GM12878 (cell line): ENCODE measurements around the gene GNA15. TPM values are rescaled to one million over a fixed set of nuclear protein-coding genes. Genes with fewer than 3 reads are reported as not detected.

ENCODE experiments used
- ATAC-seq: fragments of 200-7000 bp; cut with Tn5 transposase; 3 replicates; pipeline ENCODE4 v1.9.1; 2020; ENCODE audit warnings: mild to moderate bottlenecking, moderate library complexity
- BruUV-seq: library from RNA; stranded (reverse); fragments of 400-500 nt; replicated peaks from 2 replicates; lab custom pipeline; 2021; lab: Mats Ljungman, UMichigan
- CTCF ChIA-PET: fragments of 300-600 bp; sonication (Branson Sonifier 250); formaldehyde crosslinking; extraction: SDS; loops from one replicate; lab custom pipeline; 2021; ENCODE audit warnings: inconsistent platforms; lab: Yijun Ruan, JAX
- POLR2A ChIA-PET: fragments of 350-600 bp; formaldehyde crosslinking; extraction: SDS; loops from one replicate; lab custom pipeline; 2021; ENCODE audit warnings: inconsistent platforms; lab: Charles Lee
- RAD21 ChIA-PET: fragments of 300-600 bp; sonication (Branson Sonifier 250); formaldehyde crosslinking; loops from one replicate; lab custom pipeline; 2023; ENCODE audit warnings: antibody characterized with exemption; ENCODE audit not compliant: unreplicated experiment; lab: Charles Lee
- SMC1A ChIA-PET: fragments of 300-600 bp; sonication (Branson Sonifier 250); formaldehyde crosslinking; loops from one replicate; lab custom pipeline; 2023; ENCODE audit not compliant: unreplicated experiment, uncharacterized antibody; lab: Charles Lee
- DNase-seq: peaks from one replicate; pipeline ENCODE4 v3.0.0-alpha.2; 2011; ENCODE audit warnings: low read depth, low spot score
- FAIRE-seq: peaks from 3 replicates; lab custom pipeline; 2011; peaks lifted over from hg19 to GRCh38; lab: Jason Lieb, UNC
- H2AFZ ChIP-seq: 2 replicates; pipeline ENCODE4 v1.6.0; 2011; ENCODE audit warnings: low read depth, low read length, control low read depth; ENCODE audit not compliant: control insufficient read depth
- H3K27ac ChIP-seq: 2 replicates; pipeline ENCODE4 v1.5.1; 2011; ENCODE audit warnings: control low read depth; ENCODE audit not compliant: control insufficient read depth, insufficient read depth
- H3K27me3 ChIP-seq, 2 experiments: replicated peaks in 1 of 2; 2 replicates each; pipeline versions ENCODE4 v1.6.0 to v1.6.1; 2011; ENCODE audit warnings: low read length in 1 of 2; ENCODE audit not compliant: control insufficient read depth in 2 of 2, insufficient read depth in 2 of 2
- H3K36me3 ChIP-seq, 2 experiments: 2 replicates each; pipeline ENCODE4 v1.5.1; 2011; ENCODE audit warnings: low read length in 1 of 2; ENCODE audit not compliant: control insufficient read depth in 2 of 2, insufficient read depth in 2 of 2
- H3K4me1 ChIP-seq: 2 replicates; pipeline ENCODE4 v1.6.1; 2011; ENCODE audit warnings: mild to moderate bottlenecking, low read length, moderate library complexity, mixed read lengths; ENCODE audit not compliant: control insufficient read depth, insufficient read depth
- H3K4me2 ChIP-seq: 2 replicates; pipeline ENCODE4 v1.6.0; 2011; ENCODE audit warnings: control low read depth; ENCODE audit not compliant: control insufficient read depth, insufficient read depth
- H3K4me3 ChIP-seq: fragments of 200-600 bp; sonication (generic); 2 replicates; pipeline ENCODE4 v1.5.1; 2016
- H3K79me2 ChIP-seq: 2 replicates; pipeline ENCODE4 v1.6.0; 2011; ENCODE audit warnings: low read length; ENCODE audit not compliant: control insufficient read depth, insufficient read depth
- H3K9ac ChIP-seq: 2 replicates; pipeline ENCODE4 v1.8.0; 2011; ENCODE audit warnings: low read length, control low read depth, mixed read lengths; ENCODE audit not compliant: control insufficient read depth, insufficient read depth
- H3K9me3 ChIP-seq: replicated peaks from 3 replicates; pipeline ENCODE4 v1.5.1; 2011; ENCODE audit warnings: mild to moderate bottlenecking, low read length; ENCODE audit not compliant: control insufficient read depth, insufficient read depth
- H4K20me1 ChIP-seq: 2 replicates; pipeline ENCODE4 v1.6.0; 2011; ENCODE audit not compliant: control insufficient read depth, insufficient read depth
- CHD2 ChIP-seq: IDR thresholded peaks from 2 replicates; pipeline ENCODE4 v1.6.1; 2011; ENCODE audit warnings: low read depth, low read length, improper control_type of control experiment, borderline replicate concordance
- CREB1 ChIP-seq: IDR thresholded peaks from 2 replicates; pipeline ENCODE4 v1.6.1; 2012; ENCODE audit warnings: low read depth, mild to moderate bottlenecking, inconsistent platforms
- MEF2A ChIP-seq: IDR thresholded peaks from 2 replicates; pipeline ENCODE4 v1.6.1; 2011; ENCODE audit warnings: low read depth, mild to moderate bottlenecking, low read length, moderate library complexity; ENCODE audit not compliant: insufficient read depth
- MTA3 ChIP-seq: IDR thresholded peaks from 2 replicates; pipeline ENCODE4 v1.6.1; 2012; ENCODE audit warnings: low read length, inconsistent platforms, borderline replicate concordance
- NKRF ChIP-seq: fragments of 450-650 bp; conservative IDR thresholded peaks from 2 replicates; pipeline ENCODE4 v1.6.1; 2017; ENCODE audit warnings: mild to moderate bottlenecking, moderate library complexity
- NR2C2 ChIP-seq: IDR thresholded peaks from 2 replicates; pipeline ENCODE4 v1.6.1; 2011; ENCODE audit warnings: borderline replicate concordance, low read depth; ENCODE audit not compliant: control insufficient read depth, insufficient read length
- NRF1 ChIP-seq: conservative IDR thresholded peaks from 2 replicates; pipeline ENCODE4 v1.6.1; 2011; ENCODE audit warnings: mild to moderate bottlenecking, low read depth, low read length, improper control_type of control experiment
- SMAD5 ChIP-seq: IDR thresholded peaks from 2 replicates; pipeline ENCODE4 v1.6.1; 2016; ENCODE audit warnings: antibody characterized with exemption, low read depth
- USF2 ChIP-seq: IDR thresholded peaks from 2 replicates; pipeline ENCODE4 v1.6.1; 2011; ENCODE audit warnings: low read depth, low read length, improper control_type of control experiment, borderline replicate concordance
- YY1 ChIP-seq: IDR thresholded peaks from 2 replicates; pipeline ENCODE4 v1.6.1; 2011; ENCODE audit warnings: low read depth, mild to moderate bottlenecking, low read length
- WGBS: methylation state at CpG from one replicate; pipeline ENCODE4 v1.1.6; 2016; ENCODE audit warnings: low lambda C conversion rate; ENCODE audit not compliant: insufficient replicate concordance, insufficient coverage; ENCODE audit errors: missing lambda C conversion rate; 5-methylcytosine and 5-hydroxymethylcytosine counted together
- in situ Hi-C: fragments of 300-500 bp; cut with MboI; formaldehyde crosslinking; loops from 9 replicates; pipeline ENCODE4 v1.14.3; 2018; ENCODE audit warnings: mixed read lengths
- intact Hi-C: fragments of 100-400 bp; cut with micrococcal nuclease; formaldehyde crosslinking; loops from one replicate; pipeline ENCODE4 v1.14.2; 2022; ENCODE audit not compliant: unreplicated experiment
- polyA plus RNA-seq, 11 experiments: library from polyadenylated mRNA; depleted of rRNA in 4 of 11; unstranded in 6 of 11; stranded (reverse) in 5 of 11; fragments of >200 nt; fragmentation: Nextera tagmentation in 4 of 11; fragmentation: Illumina TruSeq in 1 of 11; extraction: Ambion mirVana in 4 of 11; extraction: Trizol in 1 of 11; gene quantifications; 1 replicate in 1 of 11; 2 replicates in 10 of 11; pipeline versions ENCODE4 v1.2.1 to v1.2.3, GENCODE V29; 2011 to 2016; ENCODE audit warnings: inconsistent platforms in 2 of 11, missing spikeins in 2 of 11, low read depth in 1 of 11
- total RNA-seq, 4 experiments: library from RNA; depleted of rRNA in 3 of 4; stranded (reverse); fragments of >200 nt in 3 of 4; fragmentation: Illumina TruSeq in 1 of 4; extraction: Trizol in 1 of 4; gene quantifications; 2 replicates each; pipeline versions ENCODE4 v1.2.1 to v1.2.3, GENCODE V29; 2013 to 2021

GNA15 gene
- total and polyA plus RNA-seq, 10 of the 15 experiments (the other 5 are each of a cell fraction or from before 2014, with no cell fraction given): 0.42 to 18.0 (median 9.4) TPM

GRCh38 chr19:3138268-3138667, 2.4 kb downstream of the GNA15 start:
- no peak for ATAC-seq
- 70% methylated on average over 14 of the region's 15 CpGs for WGBS
- TF ChIP-seq SMAD5: no peak
- TF ChIP-seq MEF2A: no peak
- TF ChIP-seq CHD2: no peak
- TF ChIP-seq NR2C2: no peak
- TF ChIP-seq NRF1: no peak
- no peak for TF ChIP-seq YY1
- no peak for TF ChIP-seq USF2
- TF ChIP-seq CREB1: no peak
- TF ChIP-seq NKRF: no peak
- no peak for TF ChIP-seq MTA3
- in situ Hi-C loops: no loop called here
- Histone ChIP-seq H3K79me2 (peaks cover 15% of the 10 kb centered on the region), H3K4me2 (no peak overlapping the region), H3K4me3 (no peak overlapping the region), H2AFZ (no peak overlapping the region), H3K4me1 (peaks cover 19% of the 10 kb centered on the region), H3K9me3 (no peaks in the 10 kb centered on the region; the same call in 2 of the 3 replicates), H4K20me1 (no peaks in the 10 kb centered on the region), H3K27me3 (no peaks in the 10 kb centered on the region), H3K9ac (no peak overlapping the region), H3K36me3 (no peaks in the 10 kb centered on the region; a peak in 1 of 4 replicates), H3K27ac (no peak overlapping the region)
- ChIA-PET SMC1A (interaction anchor here (0.8 to 1.1 kb wide), 3 partner anchors 9 to 23 kb away, joined by 3 to 4 read pairs (median 4); no protein-coding TSS in a partner anchor), POLR2A (interaction anchor here (0.8 kb wide), 1 partner anchor 351 kb away, joined by 3 read pairs; no protein-coding TSS in a partner anchor), CTCF (interaction anchor here (1.0 to 3.9 kb wide), 5 partner anchors 8 to 849 kb away, joined by 3 to 30 read pairs (median 5); no protein-coding TSS in a partner anchor), RAD21 (interaction anchor here (1.6 kb wide), 1 partner anchor 9 kb away, joined by 5 read pairs; no protein-coding TSS in a partner anchor)
- FAIRE-seq: no peak
- intact Hi-C loops: no loop called here
- no TSS peak for BruUV-seq
- no peak for DNase-seq
